GM21576 (cell line): ENCODE data around the gene GPR78.

ENCODE experiments used
- ATAC-seq: cut with Tn5 transposase; IDR thresholded peaks from one replicate; pipeline ENCODE4 v1.9.1; 2021; ENCODE audit warnings: mild to moderate bottlenecking, moderate library complexity; ENCODE audit not compliant: unreplicated experiment

Gene GPR78

GRCh38 chr4:8585721-8586212, 5.6 kb downstream of the GPR78 start:
- ATAC-seq: no peak

- ATAC-seq: no peak
These were observed 6.1 kb downstream of the GPR78 start for GRCh38 chr4:8586246-8586645.

GRCh38 chr4:8586671-8587468, 6.7 kb downstream of the GPR78 start:
- no peak for ATAC-seq

GRCh38 chr4:8587469-8588195, 7.4 kb downstream of the GPR78 start:
- ATAC-seq: no peak

GRCh38 chr4:8588196-8588470, 7.9 kb downstream of the GPR78 start:
- ATAC-seq: no peak

- no peak for ATAC-seq
These were observed 9.1 kb downstream of the GPR78 start for GRCh38 chr4:8589336-8589735.

GRCh38 chr4:8589823-8590545, 9.8 kb downstream of the GPR78 start:
- ATAC-seq: no peak

GRCh38 chr4:8590546-8590880, 10.3 kb downstream of the GPR78 start:
- ATAC-seq: no peak

GRCh38 chr4:8591114-8591513, 10.9 kb downstream of the GPR78 start:
- ATAC-seq: no peak

- no peak for ATAC-seq
These were observed 11.6 kb downstream of the GPR78 start for GRCh38 chr4:8591626-8592365.

- ATAC-seq: no peak
These were observed 12.4 kb downstream of the GPR78 start, which contains the start of gene CPZ for GRCh38 chr4:8592366-8593263. Gene CPZ, plus strand, starts transcription at chr4:8592765. Its CDS starts 69 bp downstream, at chr4:8592834.

- ATAC-seq: no peak
These were observed 13.3 kb downstream of the GPR78 start for GRCh38 chr4:8593264-8594096.

- no peak for ATAC-seq
These were observed 14.2 kb downstream of the GPR78 start for GRCh38 chr4:8594097-8595038.

- no peak for ATAC-seq
These were observed 15.3 kb downstream of the GPR78 start for GRCh38 chr4:8595237-8596087.

GRCh38 chr4:8596891-8597290, 16.7 kb downstream of the GPR78 start:
- no peak for ATAC-seq

- ATAC-seq: no peak
These were observed 17.1 kb downstream of the GPR78 start for GRCh38 chr4:8597319-8597718.

- no peak for ATAC-seq
These were observed 17.6 kb downstream of the GPR78 start for GRCh38 chr4:8597791-8598190.
